ENCODE measurements around the gene SH3BP4.

The SH3BP4 gene

DNA sequence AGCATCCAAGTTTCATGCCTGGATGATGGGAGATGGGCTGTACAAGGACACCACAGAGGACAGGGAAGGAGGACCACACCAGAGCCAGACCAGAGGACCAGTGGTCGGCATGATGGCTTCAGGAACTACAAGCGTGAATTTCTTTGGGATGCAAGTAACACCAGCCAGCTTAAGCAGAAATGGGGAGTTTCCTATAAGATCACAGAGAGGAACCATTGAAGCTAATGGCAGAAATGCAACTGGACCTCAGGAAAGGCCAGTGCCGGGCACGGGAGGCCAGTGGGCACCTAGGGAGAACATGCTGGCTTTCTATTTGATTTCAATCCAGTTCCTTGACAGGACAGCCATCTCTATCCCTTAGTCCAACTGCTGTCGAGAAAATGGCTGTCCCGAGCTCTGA lies 145.4 kb downstream of the SH3BP4 start:
- DNase-seq = no peak

DNA sequence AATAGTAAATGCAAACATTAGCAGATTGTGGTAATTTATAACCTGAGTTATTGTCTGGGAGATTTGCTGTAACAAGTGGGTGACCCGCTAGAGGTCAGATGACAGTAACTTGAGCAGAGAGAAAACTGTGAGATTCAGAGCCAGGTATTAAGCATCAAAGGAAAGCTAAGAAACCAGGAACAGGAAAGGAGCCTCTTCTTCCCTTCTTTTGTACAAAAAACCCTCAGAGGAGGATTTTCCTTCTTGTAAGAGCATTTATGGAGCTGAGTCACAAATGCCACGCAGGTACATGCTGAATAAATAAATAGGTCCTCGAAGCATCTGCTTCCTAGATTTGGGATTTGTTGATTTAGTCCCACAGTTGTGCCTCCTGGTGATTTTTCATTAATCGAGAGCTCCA lies 146.5 kb downstream of the SH3BP4 start:
- peak; percentile 67 for DNase-seq

DNA sequence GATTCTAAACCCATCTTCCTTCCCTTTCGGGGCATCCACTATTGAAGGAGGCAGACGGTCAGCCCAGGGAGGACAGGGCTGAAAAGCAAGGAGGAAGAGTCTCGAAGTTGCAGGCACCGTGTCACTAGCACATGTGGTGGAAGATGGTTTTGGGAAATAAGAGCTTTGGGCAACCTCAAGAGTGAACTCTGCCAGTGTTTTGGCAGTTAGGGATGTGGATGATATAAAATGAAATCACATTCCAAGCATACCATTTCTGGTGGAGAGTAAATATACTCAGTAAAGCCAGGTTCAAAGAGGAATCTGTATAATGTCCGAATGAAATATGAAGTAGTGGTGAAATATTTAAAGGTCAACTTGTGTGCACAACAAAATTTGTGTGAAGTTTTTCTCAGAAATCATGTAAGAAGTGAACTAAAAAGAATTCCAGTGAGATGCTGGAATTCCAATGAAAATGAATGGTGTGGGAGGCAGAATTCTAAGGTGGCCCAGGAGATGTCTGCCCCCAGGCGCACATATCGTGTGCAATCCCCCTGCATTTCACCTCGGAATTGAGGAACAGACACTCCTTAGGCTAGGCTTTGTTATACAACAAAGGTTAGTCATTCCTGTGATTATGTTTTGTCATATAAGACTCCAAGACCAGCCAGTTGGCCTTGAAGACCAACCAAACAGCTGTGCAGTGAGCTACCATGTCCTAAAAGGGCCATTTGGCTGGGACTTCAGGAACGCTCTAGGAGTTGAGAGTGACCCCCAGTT lies 147.1 kb downstream of the SH3BP4 start:
- DNase-seq = no peak

DNA sequence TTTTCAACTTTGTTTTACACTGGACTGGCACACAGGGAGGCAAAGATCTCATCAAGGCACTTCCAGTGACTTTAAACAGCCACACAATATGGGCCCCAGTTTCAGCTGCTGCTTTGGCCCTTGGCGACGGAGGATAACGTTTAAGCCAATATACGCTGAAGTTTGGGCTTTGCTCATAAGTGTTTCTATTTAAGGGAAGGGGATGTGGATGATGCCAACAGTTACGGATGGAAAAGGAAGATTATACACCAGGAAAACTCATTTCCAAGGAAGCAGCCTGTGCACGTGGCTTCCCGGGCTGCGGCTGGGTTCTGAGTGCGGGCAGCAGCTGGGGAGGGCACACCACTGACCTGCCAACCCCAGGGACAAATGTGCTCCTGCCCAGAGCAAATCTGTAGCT lies 151.1 kb downstream of the SH3BP4 start:
- DNase-seq = no peak
